Measurements from ENCODE around the gene CKAP4.

GRCh38 chr12:106248846-106249371 is 1.1 kb upstream of the CKAP4 start:
- TF ChIP-seq FOXA1 (IDR thresholded peaks at IDR 0.05): no peak
- no peak for TF ChIP-seq SUZ12 (IDR thresholded peaks at IDR 0.05)
- TF ChIP-seq SP1 (IDR thresholded peaks at IDR 0.05): no peak
- no peak for TF ChIP-seq ELF4 (IDR thresholded peaks at IDR 0.05)
- no peak for TF ChIP-seq BHLHE40 (IDR thresholded peaks at IDR 0.05; ENCODE audit: borderline replicate concordance)
- no peak for TF ChIP-seq HDGF (IDR thresholded peaks at IDR 0.05; ENCODE audit: borderline replicate concordance)
- no peak for TF ChIP-seq FOXM1 (IDR thresholded peaks at IDR 0.05; ENCODE audit: borderline replicate concordance)
- TF ChIP-seq CTBP1 (IDR thresholded peaks at IDR 0.05; ENCODE audit: borderline replicate concordance): no peak
- TF ChIP-seq TARDBP (IDR thresholded peaks at IDR 0.05): no peak

All from HEK293T (cell line).